Prostate gland (tissue), 2 donors: ENCODE data around the gene PDGFC.

Experiments used
- POLR2A ChIP-seq: fragments of 450-650 bp; IDR thresholded peaks from one replicate; pipeline ENCODE4 v1.6.1; 2016; ENCODE audit warnings: antibody characterized with exemption, mild to moderate bottlenecking
- POLR2AphosphoS5 ChIP-seq: sonication (generic); formaldehyde crosslinking; IDR thresholded peaks from one replicate; pipeline ENCODE4 v1.6.1; 2017; ENCODE audit warnings: antibody characterized with exemption
- TF ChIP-seq, protein P1 (sequence below), 4 experiments: fragments of 200-600 bp in 2 of 4; fragments of 450-650 bp in 2 of 4; sonication (generic) in 2 of 4; IDR thresholded peaks; 1 replicate in 3 of 4; 2 replicates in 1 of 4; pipeline ENCODE4 v1.5.1; 2016 to 2019; ENCODE audit warnings: antibody characterized with exemption in 4 of 4, mild to moderate bottlenecking in 2 of 4, moderate library complexity in 2 of 4

DNA sequence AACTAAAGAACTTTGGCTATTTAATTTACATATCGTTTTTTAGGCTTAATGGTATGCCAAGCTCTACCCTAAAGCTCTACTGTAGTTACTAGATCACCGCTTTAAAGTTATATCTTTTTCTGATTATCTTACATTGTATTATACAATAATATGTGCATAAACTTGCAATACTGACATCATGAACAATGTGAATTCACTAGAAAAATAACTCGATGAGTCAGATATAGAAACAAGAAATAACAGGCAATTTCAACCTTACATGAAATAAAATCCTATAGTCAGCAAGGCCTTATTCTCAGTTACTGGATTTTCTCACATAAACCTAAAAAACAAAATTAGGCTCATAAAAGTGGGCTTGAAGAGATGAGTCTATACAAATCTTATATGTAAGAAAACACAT, 32.5 kb downstream of the PDGFC start:
- TF ChIP-seq, protein P1, sequence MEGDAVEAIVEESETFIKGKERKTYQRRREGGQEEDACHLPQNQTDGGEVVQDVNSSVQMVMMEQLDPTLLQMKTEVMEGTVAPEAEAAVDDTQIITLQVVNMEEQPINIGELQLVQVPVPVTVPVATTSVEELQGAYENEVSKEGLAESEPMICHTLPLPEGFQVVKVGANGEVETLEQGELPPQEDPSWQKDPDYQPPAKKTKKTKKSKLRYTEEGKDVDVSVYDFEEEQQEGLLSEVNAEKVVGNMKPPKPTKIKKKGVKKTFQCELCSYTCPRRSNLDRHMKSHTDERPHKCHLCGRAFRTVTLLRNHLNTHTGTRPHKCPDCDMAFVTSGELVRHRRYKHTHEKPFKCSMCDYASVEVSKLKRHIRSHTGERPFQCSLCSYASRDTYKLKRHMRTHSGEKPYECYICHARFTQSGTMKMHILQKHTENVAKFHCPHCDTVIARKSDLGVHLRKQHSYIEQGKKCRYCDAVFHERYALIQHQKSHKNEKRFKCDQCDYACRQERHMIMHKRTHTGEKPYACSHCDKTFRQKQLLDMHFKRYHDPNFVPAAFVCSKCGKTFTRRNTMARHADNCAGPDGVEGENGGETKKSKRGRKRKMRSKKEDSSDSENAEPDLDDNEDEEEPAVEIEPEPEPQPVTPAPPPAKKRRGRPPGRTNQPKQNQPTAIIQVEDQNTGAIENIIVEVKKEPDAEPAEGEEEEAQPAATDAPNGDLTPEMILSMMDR (IDR thresholded peaks at IDR 0.05): no peak
- TF ChIP-seq POLR2AphosphoS5 (no peak), POLR2A (no peak)
